HG03565 (cell line): ENCODE data around the gene MEMO1.
"Not testable (repeated sequence)": the region's sequence is repeated elsewhere in the genome, so short reads cannot be mapped to it uniquely, and the experiment has no call there.

Experiments
- ATAC-seq: cut with Tn5 transposase; IDR thresholded peaks from one replicate; pipeline ENCODE4 v1.9.1; 2021; ENCODE audit warnings: mild to moderate bottlenecking, moderate library complexity; ENCODE audit not compliant: unreplicated experiment

Gene MEMO1

DNA sequence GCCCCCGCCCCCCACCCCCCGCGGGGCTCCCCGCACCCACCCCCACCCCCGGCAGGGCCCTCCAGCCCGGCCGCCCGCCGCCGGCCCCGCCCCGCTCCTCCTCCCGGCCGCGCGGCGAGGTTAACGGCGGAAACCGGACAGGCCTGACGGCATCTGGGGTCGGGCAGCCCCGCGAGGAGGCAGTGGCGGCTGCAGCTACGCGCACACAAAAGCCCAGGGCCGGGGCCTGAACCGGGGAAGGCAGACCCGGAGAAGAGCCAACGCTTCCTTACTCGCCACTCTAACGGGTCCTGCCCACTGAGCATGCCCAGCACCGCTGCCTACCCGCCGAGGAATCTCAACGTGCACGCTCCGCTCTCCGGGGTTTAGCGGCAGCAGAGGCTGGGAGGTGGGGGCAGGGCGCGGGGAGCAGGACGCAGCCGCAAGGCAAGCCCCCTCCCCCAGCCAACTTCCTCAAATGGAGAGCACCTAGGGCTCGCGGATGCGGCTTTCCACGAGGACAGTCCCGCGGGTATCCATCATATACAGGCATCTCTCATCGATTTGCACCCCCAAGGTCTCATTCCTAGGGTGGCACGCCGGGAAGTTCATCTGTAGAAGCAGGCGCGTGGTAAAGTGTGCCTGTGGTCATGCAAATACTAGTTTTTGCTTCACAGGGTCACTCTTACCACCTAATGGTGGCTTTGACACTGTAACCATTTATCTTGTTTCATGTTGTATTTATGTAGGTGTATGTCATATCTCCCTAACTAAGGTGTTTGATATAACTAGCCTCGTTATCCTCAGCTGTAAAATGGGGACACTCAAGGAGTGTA, at the start of gene MEMO1:
Gene MEMO1 (minus strand): TSS at position 339 of the 815 bp plus-strand sequence. CDS start 761 bp downstream, outside the sequence.
- ATAC-seq = peak; percentile 59

- ATAC-seq = no peak
Measured at GRCh38 chr2:32060266-32060665, 49.5 kb upstream of the MEMO1 start.

DNA sequence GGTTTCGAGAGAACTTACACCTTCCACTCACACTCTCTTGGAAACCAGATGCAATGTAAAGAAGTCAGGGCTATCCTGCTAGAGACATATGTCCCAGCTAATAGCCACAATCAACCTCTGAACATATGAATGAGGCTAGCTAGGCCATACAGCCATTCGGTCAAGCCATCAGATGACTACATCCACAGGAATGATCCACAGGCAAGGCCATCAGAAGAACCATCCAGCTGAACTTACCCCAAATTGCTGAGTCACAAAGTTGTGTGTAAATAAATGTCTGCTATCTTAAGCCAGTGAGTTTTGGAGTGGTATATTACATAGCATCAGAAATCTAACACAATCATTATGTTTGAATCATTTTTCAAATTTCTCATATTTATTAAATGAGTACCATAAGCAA, 47.3 kb upstream of the MEMO1 start:
- ATAC-seq = no peak

DNA sequence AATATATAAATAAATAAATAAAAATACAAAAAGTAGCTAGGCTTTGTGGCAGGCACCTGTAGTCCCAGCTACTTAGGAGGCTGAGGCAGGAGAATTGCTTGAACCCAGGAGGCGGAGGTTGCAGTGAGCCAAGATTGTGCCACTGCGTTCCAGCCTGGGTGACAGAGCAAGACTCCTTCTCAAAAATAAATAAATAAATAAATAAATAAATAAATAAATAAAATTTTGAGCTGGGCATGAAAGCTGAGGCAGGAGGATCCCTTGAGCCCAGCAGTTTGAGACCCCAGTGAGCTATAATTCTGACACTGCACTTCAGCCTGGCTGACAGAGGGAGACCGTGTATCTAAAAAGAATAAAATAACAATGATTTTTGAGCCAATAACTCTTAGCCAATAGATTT, 43.8 kb upstream of the MEMO1 start:
- not testable (repeated sequence) for ATAC-seq

DNA sequence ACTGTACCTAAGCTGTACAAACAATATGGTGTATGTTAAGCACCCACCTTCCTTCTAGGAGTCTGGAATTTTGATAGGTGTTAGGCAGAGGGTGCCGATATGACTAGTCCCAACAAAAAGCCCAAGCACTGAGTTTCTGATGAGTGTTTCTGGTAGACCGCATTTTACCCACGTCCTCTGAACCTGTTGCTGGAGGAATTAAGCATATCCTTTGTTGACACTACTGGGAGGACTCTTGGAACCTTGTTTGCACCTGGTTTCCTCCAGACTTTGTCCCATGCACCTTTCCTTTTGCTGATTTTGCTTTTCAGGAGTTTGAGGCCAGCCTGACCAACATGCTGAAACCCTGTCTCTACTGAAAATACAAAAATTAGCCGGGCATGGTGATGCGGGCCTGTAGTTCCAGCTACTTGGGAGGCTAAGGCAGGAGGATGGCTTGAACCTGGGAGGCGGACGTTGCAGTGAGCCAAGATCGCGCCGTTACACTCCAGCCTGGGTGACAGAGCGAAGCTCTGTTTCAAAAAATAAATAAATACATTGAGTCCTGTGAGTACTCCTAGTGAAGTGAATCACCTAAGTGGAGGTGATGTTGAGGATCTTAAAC, 41.1 kb upstream of the MEMO1 start:
- ATAC-seq = no peak

GRCh38 chr2:32043561-32043960, 32.8 kb upstream of the MEMO1 start:
- no peak for ATAC-seq

GRCh38 chr2:32039447-32040219, 28.8 kb upstream of the MEMO1 start, which contains the start of gene DPY30:
Gene DPY30 (minus strand): TSS chr2:32039805. CDS start chr2:32039456, 349 bp downstream.
- peak; percentile 88 for ATAC-seq

GRCh38 chr2:32034198-32034887, 23.5 kb upstream of the MEMO1 start:
- ATAC-seq = not testable (repeated sequence)

DNA sequence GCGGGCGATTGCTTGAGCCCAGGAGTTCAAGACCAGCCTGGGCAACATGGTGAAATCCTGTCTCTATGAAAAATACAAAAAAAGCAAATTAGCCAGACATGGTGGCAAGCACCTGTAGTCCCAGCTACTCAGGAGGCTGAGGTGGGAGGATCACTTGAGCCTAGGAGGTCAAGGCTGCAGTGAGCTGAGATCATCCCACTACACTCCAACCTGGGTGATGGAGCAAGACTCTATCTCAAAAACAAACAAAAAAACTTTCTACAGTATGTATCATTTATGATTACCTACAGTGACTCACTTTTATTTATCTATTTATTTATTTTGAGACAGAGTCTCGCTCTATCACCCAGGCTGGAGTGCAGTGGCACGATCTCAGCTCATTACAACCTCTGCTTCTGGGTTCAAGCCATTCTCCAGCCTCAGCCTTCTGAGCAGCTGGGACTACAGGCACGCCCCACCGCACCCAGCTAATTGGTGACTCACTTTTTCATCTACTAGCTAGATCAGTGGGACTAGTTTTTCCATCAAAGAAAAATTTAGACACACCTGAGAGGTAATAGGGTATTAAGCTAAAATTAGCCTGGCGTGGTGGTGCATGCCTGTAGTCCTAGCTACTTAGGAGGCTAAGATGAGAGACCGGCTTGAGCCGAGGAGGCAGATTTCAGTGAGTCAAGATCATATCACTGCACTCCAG, 8.1 kb upstream of the MEMO1 start:
- ATAC-seq = not testable (repeated sequence)

DNA sequence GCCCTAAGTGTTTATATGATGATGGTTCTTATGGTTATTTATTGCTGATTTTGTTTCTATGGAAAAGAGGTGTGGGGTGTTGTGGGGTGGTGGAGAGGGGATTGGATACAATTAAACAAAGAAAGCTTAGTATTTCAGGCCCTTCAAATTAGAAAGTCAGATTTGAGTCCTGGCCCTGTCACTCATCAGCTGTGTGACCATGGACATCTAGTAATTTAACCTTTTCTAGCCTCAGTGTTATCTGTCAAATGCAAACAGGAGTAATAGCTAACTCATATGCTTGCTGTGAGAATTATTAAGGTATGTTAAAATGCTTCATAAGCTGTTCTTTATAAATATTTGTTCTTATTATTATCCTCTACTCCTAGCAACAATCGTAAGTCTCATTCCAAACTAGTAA, 2.1 kb upstream of the MEMO1 start:
- no peak for ATAC-seq

DNA sequence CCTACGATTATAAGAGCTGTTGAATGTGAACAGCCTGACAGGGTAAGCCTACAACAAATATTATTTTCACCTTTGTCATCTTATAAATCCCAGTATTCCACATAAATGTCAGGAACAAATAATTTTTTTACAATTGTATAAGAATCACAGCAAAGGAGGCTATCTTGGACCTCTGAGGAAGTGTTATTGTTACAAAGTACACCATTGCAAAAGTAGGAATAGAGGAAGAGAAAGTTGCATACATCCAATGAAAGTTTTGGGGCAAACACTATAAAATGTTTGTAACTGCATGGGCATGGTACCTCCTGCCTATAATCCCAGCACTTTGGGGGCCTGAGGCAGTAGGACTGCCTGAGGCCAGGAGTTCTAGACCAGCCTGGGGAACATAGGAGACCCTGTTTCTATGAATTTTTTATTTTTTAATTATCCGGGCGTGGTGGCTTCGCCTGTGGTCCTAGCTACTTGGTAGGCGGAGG, 715 bp upstream of the MEMO1 start:
- ATAC-seq = no peak

DNA sequence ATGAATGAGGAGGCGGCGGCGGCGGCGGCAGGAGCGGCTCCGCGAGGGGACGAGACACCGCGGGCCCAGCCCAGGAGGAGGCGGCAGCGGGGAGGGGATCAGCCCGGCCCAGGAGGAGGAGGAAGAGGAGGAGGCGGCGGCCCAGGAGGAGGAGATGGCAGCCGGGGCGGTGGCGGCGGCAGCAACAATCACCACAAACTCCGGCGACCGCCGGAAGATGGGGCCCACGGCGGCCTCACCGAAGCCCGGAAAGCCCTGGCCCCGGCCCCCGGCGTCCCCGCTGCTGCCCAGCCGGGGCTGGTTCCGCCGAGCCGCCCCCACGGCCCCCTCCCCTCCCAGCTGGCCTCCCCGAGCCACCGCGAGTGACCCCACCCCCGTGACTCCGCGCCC, 533 bp downstream of the MEMO1 start:
- ATAC-seq = peak; percentile 20

DNA sequence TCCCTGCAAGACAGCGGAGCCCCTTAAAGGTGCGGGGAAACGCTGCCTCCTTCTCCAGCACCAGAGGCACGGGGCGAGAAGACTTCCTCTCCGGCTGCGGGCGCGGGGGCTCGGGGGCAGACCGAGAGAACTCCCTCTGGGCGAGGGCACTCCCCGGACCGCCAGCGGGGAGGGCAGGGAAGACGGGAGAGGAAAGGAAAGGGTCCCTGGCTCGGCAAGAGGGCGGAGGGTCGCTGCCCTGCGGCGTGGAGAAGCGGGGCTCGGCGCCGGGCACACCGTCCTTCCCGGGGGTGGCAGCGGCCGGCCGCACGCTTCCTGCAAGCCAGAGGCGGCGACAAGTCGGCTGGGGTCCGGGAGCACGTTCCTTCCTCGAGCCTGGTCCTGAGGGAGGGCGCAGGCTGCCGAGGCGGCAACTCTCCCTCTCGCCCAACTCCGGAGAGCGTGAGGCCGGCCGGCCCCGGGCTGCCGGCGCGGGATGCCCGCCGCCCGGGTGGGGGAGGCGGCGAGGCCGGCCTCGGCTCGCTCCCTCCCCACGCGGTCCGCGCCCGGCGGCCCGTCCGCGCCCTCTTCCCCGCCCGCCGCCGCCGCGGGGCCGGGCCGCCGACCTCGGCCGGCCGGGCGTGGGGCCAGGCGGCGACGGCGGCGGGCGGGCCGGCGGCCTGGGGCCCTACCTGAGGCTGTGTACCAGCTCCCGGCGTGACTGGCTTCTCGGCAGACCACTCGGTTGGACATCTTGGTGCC, 1.1 kb downstream of the MEMO1 start:
- peak; percentile 7 for ATAC-seq

DNA sequence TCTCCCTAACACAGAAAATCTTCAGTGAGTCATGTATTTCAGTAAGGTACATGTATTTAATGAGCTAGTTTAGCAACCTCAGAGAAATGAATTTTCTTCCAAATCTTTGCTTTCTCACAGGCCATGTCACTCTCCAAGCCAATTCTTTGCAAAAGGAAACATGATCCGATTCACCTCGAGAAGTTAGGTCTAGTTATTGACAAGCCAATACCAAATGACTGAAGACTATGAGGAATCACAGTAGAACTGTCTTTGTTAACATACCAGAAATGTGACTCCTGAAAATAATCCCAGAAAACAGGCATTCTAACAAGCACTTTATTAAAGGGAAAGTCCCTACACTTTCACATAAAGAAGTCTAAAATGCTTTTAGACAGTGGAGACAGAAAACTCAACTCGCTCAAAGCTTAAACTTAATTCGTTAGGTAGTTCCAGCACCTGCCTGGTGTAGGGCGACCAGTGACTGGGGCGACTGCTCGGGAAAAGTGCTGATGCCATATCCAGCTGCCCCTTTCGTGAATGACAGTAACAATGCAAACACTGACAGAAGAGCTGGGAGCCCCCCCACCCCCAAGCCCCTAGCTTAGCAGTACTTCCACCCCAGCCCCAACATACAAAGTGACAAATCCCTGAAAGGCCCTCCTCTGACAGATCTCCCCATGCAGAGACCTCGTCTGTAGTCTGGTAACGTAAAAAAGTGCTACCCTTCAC, 1.8 kb downstream of the MEMO1 start:
- ATAC-seq = no peak

DNA sequence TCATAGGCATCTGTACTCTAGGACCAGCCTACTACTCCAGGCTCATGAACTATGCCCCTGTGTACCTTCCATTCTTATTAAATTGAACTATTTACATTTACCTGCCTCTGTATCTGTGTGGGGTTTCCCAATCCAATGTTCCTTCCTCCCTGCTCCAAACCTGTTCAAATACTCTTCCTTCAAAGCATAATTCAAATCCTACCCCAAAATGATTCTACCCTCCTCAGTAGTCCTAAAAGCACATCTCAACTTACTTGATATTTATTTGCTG, 3.8 kb downstream of the MEMO1 start:
- ATAC-seq = no peak

GRCh38 chr2:32005371-32005976, 5.3 kb downstream of the MEMO1 start:
- no peak for ATAC-seq

DNA sequence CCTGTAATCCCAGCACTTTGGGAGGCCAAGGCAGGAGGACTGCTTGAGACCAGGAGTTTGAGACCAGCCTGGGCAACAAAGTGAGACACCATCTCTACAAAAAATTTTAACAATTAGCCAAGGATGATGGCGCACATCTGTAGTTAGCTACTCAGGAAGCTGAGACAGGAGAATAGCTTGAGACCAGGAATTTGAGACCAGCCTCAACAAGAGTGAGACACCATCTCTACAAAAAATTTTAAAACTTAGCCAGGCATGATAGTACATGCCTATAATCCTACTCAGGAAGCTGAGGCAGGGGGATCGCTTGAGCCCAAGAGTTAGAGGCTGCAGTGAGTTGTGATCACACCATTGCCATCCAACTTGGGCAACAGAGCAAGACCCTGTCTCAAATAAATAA, 7.0 kb downstream of the MEMO1 start:
- ATAC-seq = no peak

DNA sequence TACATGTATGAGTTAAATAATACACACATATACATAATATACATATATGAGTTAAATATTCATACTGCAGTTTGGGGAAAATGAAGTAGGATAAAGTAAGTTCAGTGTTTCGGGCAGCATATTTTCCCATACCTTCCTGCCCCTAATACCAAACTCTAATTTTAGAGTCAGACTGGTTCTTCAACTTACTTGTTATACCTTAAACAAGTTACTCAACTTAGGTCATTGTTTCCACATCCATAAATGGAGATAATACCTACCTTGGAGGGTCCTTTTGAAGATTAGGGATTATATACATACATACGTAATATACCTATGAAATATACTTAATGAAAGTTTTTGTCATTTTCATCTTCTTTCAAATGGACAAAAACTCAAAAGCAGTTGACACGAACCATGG, 8.4 kb downstream of the MEMO1 start:
- no peak for ATAC-seq

GRCh38 chr2:31999438-31999837, 11.4 kb downstream of the MEMO1 start:
- ATAC-seq = no peak
